ENCODE results near the gene MRPL36. TPM values are rescaled to one million over a fixed set of nuclear protein-coding genes. Genes with fewer than 3 reads are reported as not detected.

Gene MRPL36
- total and polyA plus RNA-seq, 2 of the 4 experiments (the other 2 are of a cell fraction), result 85.9 to 103 TPM

GRCh38 chr5:1763960-1764605 lies 35.6 kb downstream of the MRPL36 start:
- Histone ChIP-seq H3K27ac (ENCODE audit: insufficient read depth, low read length) (no peak overlapping the region), H4K5ac (ENCODE audit: low read depth, low read length) (no peak overlapping the region), H3K18ac (ENCODE audit: low read depth, low read length) (no peak overlapping the region), H3K9me1 (ENCODE audit: insufficient read depth, low read length) (no peaks in the 10 kb centered on the region), H3K9me3 (ENCODE audit: control insufficient read depth, insufficient read depth, low read length) (no peaks in the 10 kb centered on the region), H3K23ac (ENCODE audit: low read depth, low read length) (no peak overlapping the region), H4K91ac (ENCODE audit: insufficient read depth, low read depth, low read length) (no peak overlapping the region), H3K36me3 (ENCODE audit: control insufficient read depth, insufficient read depth, low read length) (no peaks in the 10 kb centered on the region), H2BK20ac (ENCODE audit: low read depth, low read length) (no peak overlapping the region), H2AK9ac (replicated peaks; ENCODE audit: low read depth, low read length, poor library complexity) (no peak overlapping the region), H3K79me1 (ENCODE audit: low read depth in 1 of 2, low read length in 2 of 2) (no peaks in the 10 kb centered on the region), H3K27me3 (ENCODE audit: control insufficient read depth, insufficient read depth, low read length) (peaks cover 7% of the 10 kb centered on the region; the same call in 1 of the 2 replicates), H2BK5ac (ENCODE audit: low read depth, low read length, poor library complexity, severe bottlenecking) (no peak overlapping the region), H2AK5ac (ENCODE audit: low read depth, low read length) (no peak overlapping the region), H3K4me2 (ENCODE audit: low read depth, low read length) (no peak overlapping the region), H3K56ac (ENCODE audit: extremely low read depth, insufficient read depth, low read length) (no peak overlapping the region), H4K20me1 (ENCODE audit: insufficient read depth, low read length) (no peaks in the 10 kb centered on the region), H3K9ac (ENCODE audit: low read depth, low read length) (no peak overlapping the region), H3K4ac (ENCODE audit: low read depth, low read length) (no peak overlapping the region), H3K14ac (replicated peaks; ENCODE audit: low read depth, low read length) (no peak overlapping the region), H4K8ac (ENCODE audit: low read depth in 2 of 2, low read length in 2 of 2) (no peak overlapping the region), H2BK15ac (ENCODE audit: low read depth, low read length) (no peak overlapping the region), H3K4me3 (ENCODE audit: insufficient read depth, low read depth, low read length) (no peak overlapping the region), H2BK120ac (ENCODE audit: low read depth, low read length) (no peak overlapping the region), H3K4me1 (ENCODE audit: control insufficient read depth, insufficient read depth, low read length) (peaks cover 5% of the 10 kb centered on the region; the same call in 1 of the 2 replicates), H2AFZ (replicated peaks; ENCODE audit: low read length, poor library complexity) (no peak overlapping the region)
- in situ Hi-C loops (cut with MboI; ENCODE audit: low sequenced_read_pairs) (no loop called here), dilution Hi-C loops (cut with HindIII; ENCODE audit: low sequenced_read_pairs, unreplicated experiment) (no loop called here), intact Hi-C loops (cut with micrococcal nuclease) (loop anchor here (1.0 to 5.0 kb wide), 4 partner anchors 37 to 1838 kb away; partner anchors contain the start of gene NDUFS6)
- TF ChIP-seq MAZ (IDR thresholded peaks at IDR 0.05; ENCODE audit: borderline replicate concordance, low read depth, low read length), result 0 out of 2 replicates have a peak, but pooled peaks have one; percentile 1
- TF ChIP-seq USF2 (IDR thresholded peaks at IDR 0.05; ENCODE audit: low read depth, low read length), result no peak
- no peak for TF ChIP-seq CHD1 (IDR thresholded peaks at IDR 0.05; ENCODE audit: low read depth, low read length)
- TF ChIP-seq RAD21 (IDR thresholded peaks at IDR 0.05; ENCODE audit: low read length), result no peak
- no peak for TF ChIP-seq BHLHE40 (IDR thresholded peaks at IDR 0.05; ENCODE audit: low read depth, low read length)
- no peak for TF ChIP-seq FOS (IDR thresholded peaks at IDR 0.05; ENCODE audit: low read depth, low read length)
- DNase-seq (no peak), ATAC-seq (ENCODE audit: low read depth) (no peak)
- CTCF ChIA-PET, result interaction anchor here (0.6 to 2.3 kb wide), 8 partner anchors 9 to 807 kb away, joined by 3 to 21 read pairs (median 6); partner anchors contain the start of gene NDUFS6
- 79% methylated on average over 16 of the region's 32 CpGs; no CpG with 5 or more reads in 1 of the 2 experiments for WGBS, 2 experiments (ENCODE audit: extremely low coverage in 2 of 2, insufficient read length in 1 of 2)
- no TSS peak for BruUV-seq (replicated peaks)
- POLR2A ChIA-PET (ENCODE audit: unreplicated experiment), result no interaction called here

Data from IMR-90 (cell line).